ENCODE results near the gene ADCY4. TPM values are rescaled to one million over a fixed set of nuclear protein-coding genes. Genes with fewer than 3 reads are reported as not detected.
A peak's percentile ranks its signal among the peaks of the same experiment; 100 is the strongest.

The ADCY4 gene
- total and polyA plus RNA-seq, 2 of the 13 experiments (the other 11 are each of a cell fraction or from before 2014, with no cell fraction given): 0.03 TPM; not detected in 1

GRCh38 chr14:24299255-24300191 lies 35.3 kb downstream of the ADCY4 start, which contains the start of the genes DHRS1 and NOP9 (continued):
- TF ChIP-seq, protein P1, sequence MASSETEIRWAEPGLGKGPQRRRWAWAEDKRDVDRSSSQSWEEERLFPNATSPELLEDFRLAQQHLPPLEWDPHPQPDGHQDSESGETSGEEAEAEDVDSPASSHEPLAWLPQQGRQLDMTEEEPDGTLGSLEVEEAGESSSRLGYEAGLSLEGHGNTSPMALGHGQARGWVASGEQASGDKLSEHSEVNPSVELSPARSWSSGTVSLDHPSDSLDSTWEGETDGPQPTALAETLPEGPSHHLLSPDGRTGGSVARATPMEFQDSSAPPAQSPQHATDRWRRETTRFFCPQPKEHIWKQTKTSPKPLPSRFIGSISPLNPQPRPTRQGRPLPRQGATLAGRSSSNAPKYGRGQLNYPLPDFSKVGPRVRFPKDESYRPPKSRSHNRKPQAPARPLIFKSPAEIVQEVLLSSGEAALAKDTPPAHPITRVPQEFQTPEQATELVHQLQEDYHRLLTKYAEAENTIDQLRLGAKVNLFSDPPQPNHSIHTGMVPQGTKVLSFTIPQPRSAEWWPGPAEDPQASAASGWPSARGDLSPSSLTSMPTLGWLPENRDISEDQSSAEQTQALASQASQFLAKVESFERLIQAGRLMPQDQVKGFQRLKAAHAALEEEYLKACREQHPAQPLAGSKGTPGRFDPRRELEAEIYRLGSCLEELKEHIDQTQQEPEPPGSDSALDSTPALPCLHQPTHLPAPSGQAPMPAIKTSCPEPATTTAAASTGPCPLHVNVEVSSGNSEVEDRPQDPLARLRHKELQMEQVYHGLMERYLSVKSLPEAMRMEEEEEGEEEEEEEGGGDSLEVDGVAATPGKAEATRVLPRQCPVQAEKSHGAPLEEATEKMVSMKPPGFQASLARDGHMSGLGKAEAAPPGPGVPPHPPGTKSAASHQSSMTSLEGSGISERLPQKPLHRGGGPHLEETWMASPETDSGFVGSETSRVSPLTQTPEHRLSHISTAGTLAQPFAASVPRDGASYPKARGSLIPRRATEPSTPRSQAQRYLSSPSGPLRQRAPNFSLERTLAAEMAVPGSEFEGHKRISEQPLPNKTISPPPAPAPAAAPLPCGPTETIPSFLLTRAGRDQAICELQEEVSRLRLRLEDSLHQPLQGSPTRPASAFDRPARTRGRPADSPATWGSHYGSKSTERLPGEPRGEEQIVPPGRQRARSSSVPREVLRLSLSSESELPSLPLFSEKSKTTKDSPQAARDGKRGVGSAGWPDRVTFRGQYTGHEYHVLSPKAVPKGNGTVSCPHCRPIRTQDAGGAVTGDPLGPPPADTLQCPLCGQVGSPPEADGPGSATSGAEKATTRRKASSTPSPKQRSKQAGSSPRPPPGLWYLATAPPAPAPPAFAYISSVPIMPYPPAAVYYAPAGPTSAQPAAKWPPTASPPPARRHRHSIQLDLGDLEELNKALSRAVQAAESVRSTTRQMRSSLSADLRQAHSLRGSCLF (CRISPR knock-in tag; IDR thresholded peaks at IDR 0.05; ENCODE audit: borderline replicate concordance): no peak; the same call in 1 of the 2 replicates
- TF ChIP-seq IRF1 (CRISPR knock-in tag; IDR thresholded peaks at IDR 0.05; ENCODE audit: low read depth) (no peak), NFIC (IDR thresholded peaks at IDR 0.05; ENCODE audit: low read length) (no peak), ZNF317 (CRISPR knock-in tag; IDR thresholded peaks at IDR 0.05) (peak; percentile 94), FOSL2 (CRISPR knock-in tag; IDR thresholded peaks at IDR 0.05) (peak; percentile 88), SPEN (CRISPR knock-in tag; IDR thresholded peaks at IDR 0.05; ENCODE audit: low read depth) (peak; percentile 99), CBX1 (IDR thresholded peaks at IDR 0.05; ENCODE audit: low read depth) (peak; percentile 96), ZBTB20 (CRISPR knock-in tag; IDR thresholded peaks at IDR 0.05; ENCODE audit: borderline replicate concordance, low read depth) (peak; percentile 97), ZNF383 (CRISPR knock-in tag; IDR thresholded peaks at IDR 0.05; ENCODE audit: borderline replicate concordance) (peak; percentile 99; the same call in 1 of the 2 replicates), DMAP1 (CRISPR knock-in tag; IDR thresholded peaks at IDR 0.05) (peak; percentile 95), FLYWCH1 (CRISPR knock-in tag; IDR thresholded peaks at IDR 0.05) (no peak), REPIN1 (CRISPR knock-in tag; IDR thresholded peaks at IDR 0.05; ENCODE audit: borderline replicate concordance, low read depth) (peak; percentile 98), PRMT3 (CRISPR knock-in tag; IDR thresholded peaks at IDR 0.05; ENCODE audit: borderline replicate concordance, low read depth) (no peak), ZNF441 (CRISPR knock-in tag; IDR thresholded peaks at IDR 0.05; ENCODE audit: borderline replicate concordance) (no peak; the same call in none of the 2 replicates)
- TF ChIP-seq, protein P2, sequence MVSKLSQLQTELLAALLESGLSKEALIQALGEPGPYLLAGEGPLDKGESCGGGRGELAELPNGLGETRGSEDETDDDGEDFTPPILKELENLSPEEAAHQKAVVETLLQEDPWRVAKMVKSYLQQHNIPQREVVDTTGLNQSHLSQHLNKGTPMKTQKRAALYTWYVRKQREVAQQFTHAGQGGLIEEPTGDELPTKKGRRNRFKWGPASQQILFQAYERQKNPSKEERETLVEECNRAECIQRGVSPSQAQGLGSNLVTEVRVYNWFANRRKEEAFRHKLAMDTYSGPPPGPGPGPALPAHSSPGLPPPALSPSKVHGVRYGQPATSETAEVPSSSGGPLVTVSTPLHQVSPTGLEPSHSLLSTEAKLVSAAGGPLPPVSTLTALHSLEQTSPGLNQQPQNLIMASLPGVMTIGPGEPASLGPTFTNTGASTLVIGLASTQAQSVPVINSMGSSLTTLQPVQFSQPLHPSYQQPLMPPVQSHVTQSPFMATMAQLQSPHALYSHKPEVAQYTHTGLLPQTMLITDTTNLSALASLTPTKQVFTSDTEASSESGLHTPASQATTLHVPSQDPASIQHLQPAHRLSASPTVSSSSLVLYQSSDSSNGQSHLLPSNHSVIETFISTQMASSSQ (IDR thresholded peaks at IDR 0.05; ENCODE audit: low read depth): peak; percentile 68; the same call in 1 of the 2 replicates
- TF ChIP-seq, protein P2 (CRISPR knock-in tag; IDR thresholded peaks at IDR 0.05; ENCODE audit: borderline replicate concordance): peak; percentile 86; the same call in 1 of the 2 replicates

Measured in HepG2 (cell line).